Measurements from ENCODE around the gene MYBL2.

Gene MYBL2

GRCh38 chr20:43723735-43724134 lies 56.8 kb downstream of the MYBL2 start:
- no peak for DNase-seq (ENCODE audit: low spot score)

- no peak for DNase-seq (ENCODE audit: low spot score)
These were observed 57.5 kb downstream of the MYBL2 start for GRCh38 chr20:43724383-43724782.

GRCh38 chr20:43725666-43726065 lies 58.8 kb downstream of the MYBL2 start:
- no peak for DNase-seq (ENCODE audit: low spot score)

DNA sequence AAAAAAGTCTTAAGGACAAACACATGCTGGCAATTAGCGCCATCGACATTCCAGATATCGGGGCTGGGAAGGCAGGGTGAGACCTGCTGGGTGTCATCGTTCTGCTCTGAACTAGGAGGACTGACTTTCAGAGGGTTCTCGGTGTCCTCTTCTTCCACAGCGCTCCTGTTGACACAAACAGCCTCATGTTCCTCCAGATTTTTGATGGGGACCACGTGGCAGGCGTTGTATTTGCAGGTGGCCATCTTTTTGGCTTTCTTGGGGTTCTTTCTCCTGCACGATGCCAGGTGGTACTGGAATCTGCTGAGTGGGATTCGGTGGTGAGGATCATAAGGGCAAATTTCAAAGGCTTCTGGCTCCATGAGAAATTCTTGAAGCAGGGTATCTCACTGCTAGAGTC lies 59.4 kb downstream of the MYBL2 start:
- no peak for DNase-seq (ENCODE audit: low spot score)

GRCh38 chr20:43726811-43727338 lies 60.0 kb downstream of the MYBL2 start, which contains the start of gene GTSF1L:
GTSF1L (minus strand) TSS chr20:43727002; CDS start chr20:43726694, 308 bp downstream.
- DNase-seq (ENCODE audit: low spot score) = no peak

DNA sequence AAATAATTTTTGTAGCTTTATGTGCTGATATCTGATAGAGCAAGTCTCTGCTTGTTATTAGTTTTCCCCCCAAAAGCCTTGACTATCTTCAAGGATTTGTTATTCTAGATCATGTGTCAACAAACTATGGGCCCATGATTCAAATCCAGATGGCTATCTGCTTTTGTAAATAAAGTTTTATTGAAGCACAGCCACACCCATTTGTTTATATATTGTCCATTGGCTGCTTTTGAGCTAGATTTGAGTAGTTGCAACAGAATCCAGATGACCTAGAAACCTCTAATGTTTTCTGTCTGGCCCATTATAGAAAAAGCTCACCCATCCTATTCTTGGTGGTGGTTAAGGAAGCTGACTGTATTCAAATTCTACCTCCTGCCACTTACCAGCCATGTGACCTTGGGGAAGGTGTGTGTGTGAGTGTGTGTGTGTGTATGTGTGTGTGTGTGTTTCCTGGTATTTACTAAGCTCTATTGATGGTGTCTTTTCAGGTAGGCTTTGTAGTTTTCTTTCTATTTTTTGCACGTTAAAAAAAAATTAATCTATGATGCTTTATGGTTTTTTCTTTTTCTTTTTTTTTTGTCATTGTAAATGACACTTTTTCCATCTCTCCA lies 61.2 kb downstream of the MYBL2 start:
- DNase-seq (ENCODE audit: low spot score) = no peak

GRCh38 chr20:43728686-43729255 lies 61.9 kb downstream of the MYBL2 start:
- no peak for DNase-seq (ENCODE audit: low spot score)

GRCh38 chr20:43731469-43731868 lies 64.6 kb downstream of the MYBL2 start:
- no peak for DNase-seq (ENCODE audit: low spot score)

- DNase-seq (ENCODE audit: low spot score) = no peak
These were observed 65.0 kb downstream of the MYBL2 start for GRCh38 chr20:43731927-43732326.

- DNase-seq (ENCODE audit: low spot score) = no peak
These were observed 69.8 kb downstream of the MYBL2 start for GRCh38 chr20:43736588-43737158.

GRCh38 chr20:43737925-43738324 lies 71.0 kb downstream of the MYBL2 start:
- no peak for DNase-seq (ENCODE audit: low spot score)

- no peak for DNase-seq (ENCODE audit: low spot score)
These were observed 72.3 kb downstream of the MYBL2 start for GRCh38 chr20:43739148-43739749.

GRCh38 chr20:43740642-43741041 lies 73.7 kb downstream of the MYBL2 start:
- DNase-seq (ENCODE audit: low spot score) = no peak

GRCh38 chr20:43744151-43744611 lies 77.3 kb downstream of the MYBL2 start:
- no peak for DNase-seq (ENCODE audit: low spot score)

DNA sequence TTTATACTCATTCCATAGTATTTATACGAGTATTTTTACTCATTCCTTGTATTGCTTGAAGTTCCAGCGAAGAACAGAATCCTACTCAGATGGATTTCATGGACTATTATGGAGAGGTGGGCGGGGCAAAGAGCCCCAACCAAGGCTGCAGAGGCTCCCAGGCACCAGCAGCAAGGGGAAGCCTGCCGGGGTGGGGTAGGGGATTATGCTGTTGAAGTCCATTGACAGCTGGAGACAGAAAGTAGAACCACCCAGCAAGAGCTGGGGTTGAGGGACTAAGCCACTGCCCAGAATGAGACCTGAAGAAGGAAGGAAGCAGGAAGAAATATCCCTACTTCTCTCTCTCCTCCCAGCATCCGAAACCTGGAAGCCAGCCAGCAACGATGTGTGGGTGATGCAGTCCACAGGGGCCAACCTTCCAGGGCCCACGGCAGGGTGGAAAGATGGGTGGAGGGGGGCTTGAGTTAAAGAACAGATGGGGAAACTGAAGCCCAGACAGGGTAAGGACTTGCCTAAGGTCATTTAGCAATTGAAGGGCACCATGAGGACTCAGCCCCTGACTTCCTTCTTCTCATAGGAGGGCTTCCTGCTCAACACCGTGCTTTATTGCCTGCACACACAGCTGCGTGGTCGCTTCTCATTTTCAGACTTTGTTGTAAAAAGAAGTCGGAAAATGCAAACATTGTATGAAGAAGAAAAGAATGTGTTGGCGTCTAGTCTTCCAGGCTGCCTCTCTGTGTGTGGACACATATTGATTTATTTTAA lies 78.2 kb downstream of the MYBL2 start:
- no peak for DNase-seq (ENCODE audit: low spot score)

DNA sequence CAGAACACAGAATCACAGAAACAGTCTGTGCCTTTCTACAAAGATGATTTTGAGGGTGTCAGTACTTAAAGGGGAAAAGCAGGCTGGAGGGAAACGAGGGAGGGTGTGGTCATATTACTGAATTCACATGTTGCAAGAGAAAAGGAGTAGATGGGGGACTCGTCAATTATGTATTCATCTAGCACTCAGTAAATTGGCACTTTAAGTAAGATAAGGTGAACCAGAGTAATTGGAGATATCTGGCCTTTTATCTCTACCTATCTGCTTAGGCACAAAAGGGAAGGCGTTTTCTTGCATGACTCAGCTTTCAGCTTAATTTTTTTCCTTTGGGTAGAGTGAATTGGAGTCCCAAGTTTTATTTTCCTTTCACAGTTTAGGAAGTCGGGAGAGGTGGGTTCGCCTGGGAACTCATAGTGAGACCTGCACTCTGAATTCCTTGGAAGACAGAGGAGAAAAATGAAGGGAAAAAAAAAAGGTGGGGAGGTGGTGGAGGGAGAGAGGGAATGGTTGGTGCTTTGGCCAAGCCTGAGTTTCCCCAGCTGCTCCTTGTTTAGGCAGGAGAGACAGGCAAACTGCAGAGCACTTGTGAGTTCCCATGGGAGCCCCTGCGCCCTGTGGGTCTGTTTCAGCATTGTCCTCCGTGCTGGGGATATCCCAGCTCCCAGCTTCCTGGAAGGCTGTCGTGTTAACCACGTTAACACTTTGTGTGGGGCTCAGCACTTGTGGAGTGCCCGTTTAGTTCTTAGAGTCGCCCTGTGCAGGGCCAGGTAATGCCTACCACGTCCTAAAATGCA lies 79.6 kb downstream of the MYBL2 start:
- DNase-seq (ENCODE audit: low spot score) = no peak

DNA sequence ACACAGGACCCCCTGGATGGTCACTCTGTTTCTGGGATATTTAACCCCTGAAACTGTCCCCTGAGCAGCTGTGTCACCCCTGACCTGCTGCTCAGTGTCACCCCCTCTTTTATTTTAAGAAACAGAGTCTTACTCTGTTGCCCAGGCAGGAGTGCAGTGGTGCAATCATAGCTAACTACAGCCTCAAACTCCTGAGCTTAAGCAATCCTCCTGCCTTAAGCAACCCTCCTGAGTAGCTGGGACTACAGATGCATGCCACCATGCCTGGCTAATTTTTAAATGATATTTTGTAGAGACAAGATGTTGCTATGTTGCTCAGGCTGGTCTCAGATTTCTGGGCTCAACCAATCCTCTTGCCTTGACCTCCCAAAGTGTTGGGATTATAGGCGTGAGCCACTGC lies 81.4 kb downstream of the MYBL2 start:
- DNase-seq (ENCODE audit: low spot score) = no peak

DNA sequence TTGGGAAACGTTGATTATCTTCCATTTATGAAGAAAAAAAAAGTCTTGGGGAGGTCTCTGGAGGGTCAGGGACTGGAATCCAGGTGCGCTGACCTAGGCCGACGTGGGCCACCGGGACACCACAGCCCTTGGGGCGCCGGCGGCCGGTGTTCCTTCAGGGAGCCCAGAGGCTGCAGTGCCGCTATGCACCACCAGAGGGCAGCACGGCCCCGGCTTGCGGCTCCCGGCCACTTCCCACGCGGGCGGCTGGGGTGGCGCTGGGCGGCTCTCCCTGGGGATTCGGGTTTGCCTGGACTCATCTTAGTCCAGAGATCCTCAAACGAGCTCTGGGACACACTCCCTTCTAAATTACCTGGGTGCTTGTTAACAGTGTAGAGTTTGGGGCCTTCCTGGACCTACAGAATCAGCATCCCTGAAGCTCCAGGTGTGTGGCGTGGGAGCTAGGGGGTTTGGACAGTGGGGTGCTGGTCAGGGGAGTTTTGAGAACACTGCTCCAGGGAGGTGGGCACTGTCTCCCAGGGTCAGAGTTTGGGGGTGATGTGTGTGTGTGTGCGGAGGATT lies 82.9 kb downstream of the MYBL2 start:
- DNase-seq (ENCODE audit: low spot score) = no peak

- no peak for DNase-seq (ENCODE audit: low spot score)
These were observed 83.9 kb downstream of the MYBL2 start for GRCh38 chr20:43750774-43751166.

DNA sequence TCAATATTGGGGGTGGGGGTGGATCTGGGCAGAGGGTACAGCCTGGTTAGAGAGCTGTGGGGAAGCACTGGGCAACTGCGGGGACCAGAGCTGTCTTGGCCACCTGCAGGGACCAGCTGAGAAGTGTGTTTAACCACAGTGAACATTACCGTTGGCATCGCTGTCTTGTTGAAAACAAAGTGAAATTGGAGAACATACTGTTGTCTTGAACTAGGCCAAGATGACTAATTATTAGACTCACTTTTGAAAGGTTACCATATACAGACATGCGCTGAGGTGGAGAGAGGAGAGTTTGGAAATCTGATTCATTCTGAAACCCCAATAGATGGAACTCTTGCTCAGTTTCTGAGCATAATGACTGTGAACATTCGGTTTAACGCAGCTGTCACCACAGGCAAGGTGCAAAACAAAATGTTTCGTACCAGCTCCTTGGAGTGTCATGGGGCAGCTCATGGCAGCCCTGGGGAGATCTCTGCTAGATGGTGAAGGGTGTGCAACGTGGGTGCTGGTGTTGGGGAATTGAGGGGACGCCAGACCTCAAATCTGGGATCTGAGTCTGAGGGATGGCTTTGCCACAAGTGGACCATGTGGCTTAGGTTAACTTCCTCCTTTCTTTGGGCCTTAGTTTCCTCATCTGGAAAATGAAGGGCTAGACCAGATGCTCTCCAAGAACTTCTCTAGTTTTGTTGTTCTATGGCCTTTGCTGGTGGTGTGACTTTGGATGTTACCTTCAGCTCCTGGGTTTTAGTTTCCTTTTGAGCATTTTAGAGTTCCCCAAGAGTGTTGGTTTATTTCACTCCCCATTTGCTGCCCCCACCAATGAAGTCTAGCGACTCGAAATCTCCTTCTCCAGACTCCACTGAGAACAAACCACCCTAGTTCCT lies 84.5 kb downstream of the MYBL2 start:
- DNase-seq (ENCODE audit: low spot score) = no peak
